ENCODE measurements around the gene SDK2. TPM values are rescaled to one million over a fixed set of nuclear protein-coding genes. Genes with fewer than 3 reads are reported as not detected.

The SDK2 gene
- total and polyA plus RNA-seq, 11 donors: 0.84 to 4.0 (median 2.6) TPM

GRCh38 chr17:73541111-73541510 lies 103.1 kb downstream of the SDK2 start:
- no peaks in the 10 kb centered on the region for H3K36me3 ChIP-seq
- H3K9me3 ChIP-seq: no peaks in the 10 kb centered on the region
- H3K27ac ChIP-seq: no peak overlapping the region
- TF ChIP-seq POLR2A (IDR thresholded peaks at IDR 0.05): no peak
- no peak for TF ChIP-seq CTCF (IDR thresholded peaks at IDR 0.05)
- 81 to 90% (median 85%) methylated on average over 6 of the region's 6 CpGs for whole genome bisulfite sequencing, 4 donors
- no peak for DNase-seq
- H3K4me3 ChIP-seq: no peak overlapping the region
- intact Hi-C loops (cut with DNase I): loop anchor here in 1 of 10 donors (10.0 kb wide), 1 partner anchor 54 kb away; no protein-coding TSS in a partner anchor
- H3K4me1 ChIP-seq: no peaks in the 10 kb centered on the region
- no peaks in the 10 kb centered on the region for H3K27me3 ChIP-seq
- ATAC-seq: no peak

GRCh38 chr17:73539166-73539565 lies 105.1 kb downstream of the SDK2 start:
- TF ChIP-seq POLR2A (IDR thresholded peaks at IDR 0.05): no peak
- TF ChIP-seq CTCF (IDR thresholded peaks at IDR 0.05): no peak
- intact Hi-C loops (cut with DNase I): loop anchor here in 4 of 10 donors (10.0 kb wide), 3 partner anchors 54 to 106 kb away; partner anchors contain the start of gene SDK2 (in 1 of the 4)
- H3K4me1 ChIP-seq: no peaks in the 10 kb centered on the region
- no peaks in the 10 kb centered on the region for H3K9me3 ChIP-seq
- no peaks in the 10 kb centered on the region for H3K27me3 ChIP-seq
- H3K36me3 ChIP-seq: no peaks in the 10 kb centered on the region
- ATAC-seq: no peak
- DNase-seq: no peak
- H3K27ac ChIP-seq: no peak overlapping the region
- no peak overlapping the region for H3K4me3 ChIP-seq
- 45 to 57% (median 52%) methylated on average over 9 of the region's 9 CpGs for WGBS, 4 donors

GRCh38 chr17:73538445-73538844 lies 105.8 kb downstream of the SDK2 start:
- Histone ChIP-seq H3K27ac (no peak overlapping the region), H3K27me3 (no peaks in the 10 kb centered on the region), H3K36me3 (no peaks in the 10 kb centered on the region), H3K4me3 (no peak overlapping the region), H3K9me3 (no peaks in the 10 kb centered on the region), H3K4me1 (no peaks in the 10 kb centered on the region)
- ATAC-seq (no peak), DNase-seq (no peak)
- WGBS, 4 donors: 89 to 98% (median 94%) methylated on average over 7 of the region's 7 CpGs
- TF ChIP-seq CTCF (IDR thresholded peaks at IDR 0.05): no peak
- no peak for TF ChIP-seq POLR2A (IDR thresholded peaks at IDR 0.05)
- intact Hi-C loops (cut with DNase I): loop anchor here in 4 of 10 donors (10.0 kb wide), 3 partner anchors 54 to 106 kb away; partner anchors contain the start of gene SDK2 (in 1 of the 4)

- intact Hi-C loops (cut with DNase I): loop anchor here in 4 of 10 donors (10.0 kb wide), 3 partner anchors 52 to 108 kb away; partner anchors contain the start of gene SDK2 (in 1 of the 4)
- TF ChIP-seq POLR2A (IDR thresholded peaks at IDR 0.05) (no peak), CTCF (IDR thresholded peaks at IDR 0.05) (no peak)
- DNase-seq (peak in 1 of 5 donors; percentile 30), ATAC-seq (no peak)
- peaks cover 0 to 8% (median 0%) of the 10 kb centered on the region in 12 donors for H3K4me1 ChIP-seq
- no peak overlapping the region for H3K27ac ChIP-seq
- no peaks in the 10 kb centered on the region for H3K9me3 ChIP-seq
- H3K27me3 ChIP-seq: no peaks in the 10 kb centered on the region
- no peak overlapping the region for H3K4me3 ChIP-seq
- WGBS, 4 donors: 56 to 74% (median 64%) methylated on average over 28 of the region's 28 CpGs
- H3K36me3 ChIP-seq: no peaks in the 10 kb centered on the region
Measured at GRCh38 chr17:73536700-73537605, 107.3 kb downstream of the SDK2 start.
